Loucy (cell line): ENCODE data around the gene SLC12A1.

Experiments used
- H2AFZ ChIP-seq: fragments of 200-600 bp; sonication (generic); 2 replicates; pipeline ENCODE4 v1.6.0; 2016; ENCODE audit warnings: antibody characterized with exemption, mild to moderate bottlenecking, low read length, moderate library complexity
- H3F3A ChIP-seq: fragments of 200-600 bp; 2 replicates; pipeline ENCODE4 v1.6.0; 2016; ENCODE audit warnings: antibody characterized with exemption, low read depth, mild to moderate bottlenecking
- H3K27me3 ChIP-seq: fragments of 200-600 bp; sonication (generic); 2 replicates; pipeline ENCODE4 v1.6.1; 2014; ENCODE audit warnings: low read length, mild to moderate bottlenecking; ENCODE audit not compliant: insufficient read depth, poor library complexity, severe bottlenecking
- H3K36me3 ChIP-seq: fragments of 200-600 bp; sonication (generic); 2 replicates; pipeline ENCODE4 v1.6.1; 2016; ENCODE audit warnings: low read length; ENCODE audit not compliant: insufficient read depth
- H3K4me1 ChIP-seq: fragments of 200-600 bp; sonication (generic); 2 replicates; pipeline ENCODE4 v1.5.1; 2014; ENCODE audit warnings: low read length, mild to moderate bottlenecking; ENCODE audit not compliant: insufficient read depth, poor library complexity, severe bottlenecking
- H3K4me2 ChIP-seq: fragments of 200-600 bp; sonication (generic); 2 replicates; pipeline ENCODE4 v1.6.0; 2014; ENCODE audit warnings: antibody characterized with exemption, low read length, low read depth, mild to moderate bottlenecking; ENCODE audit not compliant: poor library complexity, severe bottlenecking
- H3K4me3 ChIP-seq: fragments of 200-600 bp; sonication (generic); 2 replicates; pipeline ENCODE4 v1.5.1; 2014; ENCODE audit warnings: low read length, mild to moderate bottlenecking, mixed read lengths; ENCODE audit not compliant: poor library complexity, severe bottlenecking
- H3K79me2 ChIP-seq: fragments of 200-600 bp; sonication (generic); 2 replicates; pipeline ENCODE4 v1.6.1; 2014; ENCODE audit warnings: low read length; ENCODE audit not compliant: insufficient read depth
- H3K9ac ChIP-seq: fragments of 200-600 bp; sonication (generic); 2 replicates; pipeline ENCODE4 v1.6.0; 2014; ENCODE audit warnings: mild to moderate bottlenecking, low read depth, low read length, moderate library complexity; ENCODE audit not compliant: poor library complexity, severe bottlenecking
- H3K9me2 ChIP-seq: fragments of 200-600 bp; sonication (generic); replicated peaks from 2 replicates; pipeline ENCODE4 v1.6.1; 2016; ENCODE audit warnings: low read depth, low read length, mixed read lengths
- H3K9me3 ChIP-seq: fragments of 200-600 bp; sonication (generic); 2 replicates; pipeline ENCODE4 v1.6.1; 2014; ENCODE audit warnings: mild to moderate bottlenecking, antibody characterized with exemption, low read length, low read depth; ENCODE audit not compliant: insufficient read depth
- H4K20me1 ChIP-seq: fragments of 200-600 bp; sonication (generic); 2 replicates; pipeline ENCODE4 v1.6.0; 2014; ENCODE audit warnings: antibody characterized with exemption, low read length, mild to moderate bottlenecking; ENCODE audit not compliant: insufficient read depth, poor library complexity, severe bottlenecking
- EZH2phosphoT487 ChIP-seq: fragments of 200-600 bp; IDR thresholded peaks from 2 replicates; pipeline ENCODE4 v1.6.1; 2018; ENCODE audit warnings: antibody characterized with exemption, mild to moderate bottlenecking, moderate library complexity, borderline replicate concordance
- TF ChIP-seq, protein P1 (sequence below): fragments of 200-600 bp; sonication (generic); conservative IDR thresholded peaks from 2 replicates; pipeline ENCODE4 v1.5.1; 2014; ENCODE audit warnings: mild to moderate bottlenecking, antibody characterized with exemption, low read length

The SLC12A1 gene

DNA sequence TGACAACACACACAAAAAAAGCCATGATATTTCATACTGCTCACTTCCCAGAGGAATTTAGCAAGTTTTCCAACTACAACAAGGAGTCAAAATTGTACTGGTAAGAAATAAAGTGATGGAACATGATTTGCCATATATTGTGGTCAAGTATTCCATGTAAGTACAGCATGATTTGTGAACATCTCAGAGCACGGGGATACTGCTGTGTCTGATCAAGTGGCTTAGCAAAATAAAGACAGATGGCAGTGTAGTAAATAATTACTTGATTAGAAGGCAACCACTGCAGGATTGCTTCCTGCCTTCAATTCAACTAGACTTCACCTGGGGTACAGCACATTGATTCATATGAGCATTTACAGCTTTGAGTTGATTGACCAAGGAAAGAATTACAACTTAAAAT, 73.5 kb downstream of the SLC12A1 start:
- Histone ChIP-seq H3K9ac (no peak overlapping the region), H3K79me2 (no peaks in the 10 kb centered on the region), H3K9me2 (no peaks in the 10 kb centered on the region), H3K27me3 (peaks cover 16% of the 10 kb centered on the region), H3K36me3 (no peaks in the 10 kb centered on the region), H2AFZ (no peak overlapping the region), H3K4me1 (no peaks in the 10 kb centered on the region), H3F3A (no peaks in the 10 kb centered on the region), H3K4me2 (no peak overlapping the region), H4K20me1 (no peaks in the 10 kb centered on the region), H3K4me3 (no peak overlapping the region), H3K9me3 (no peaks in the 10 kb centered on the region)
- no peak for TF ChIP-seq EZH2phosphoT487
- TF ChIP-seq, protein P1, sequence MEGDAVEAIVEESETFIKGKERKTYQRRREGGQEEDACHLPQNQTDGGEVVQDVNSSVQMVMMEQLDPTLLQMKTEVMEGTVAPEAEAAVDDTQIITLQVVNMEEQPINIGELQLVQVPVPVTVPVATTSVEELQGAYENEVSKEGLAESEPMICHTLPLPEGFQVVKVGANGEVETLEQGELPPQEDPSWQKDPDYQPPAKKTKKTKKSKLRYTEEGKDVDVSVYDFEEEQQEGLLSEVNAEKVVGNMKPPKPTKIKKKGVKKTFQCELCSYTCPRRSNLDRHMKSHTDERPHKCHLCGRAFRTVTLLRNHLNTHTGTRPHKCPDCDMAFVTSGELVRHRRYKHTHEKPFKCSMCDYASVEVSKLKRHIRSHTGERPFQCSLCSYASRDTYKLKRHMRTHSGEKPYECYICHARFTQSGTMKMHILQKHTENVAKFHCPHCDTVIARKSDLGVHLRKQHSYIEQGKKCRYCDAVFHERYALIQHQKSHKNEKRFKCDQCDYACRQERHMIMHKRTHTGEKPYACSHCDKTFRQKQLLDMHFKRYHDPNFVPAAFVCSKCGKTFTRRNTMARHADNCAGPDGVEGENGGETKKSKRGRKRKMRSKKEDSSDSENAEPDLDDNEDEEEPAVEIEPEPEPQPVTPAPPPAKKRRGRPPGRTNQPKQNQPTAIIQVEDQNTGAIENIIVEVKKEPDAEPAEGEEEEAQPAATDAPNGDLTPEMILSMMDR: no peak

DNA sequence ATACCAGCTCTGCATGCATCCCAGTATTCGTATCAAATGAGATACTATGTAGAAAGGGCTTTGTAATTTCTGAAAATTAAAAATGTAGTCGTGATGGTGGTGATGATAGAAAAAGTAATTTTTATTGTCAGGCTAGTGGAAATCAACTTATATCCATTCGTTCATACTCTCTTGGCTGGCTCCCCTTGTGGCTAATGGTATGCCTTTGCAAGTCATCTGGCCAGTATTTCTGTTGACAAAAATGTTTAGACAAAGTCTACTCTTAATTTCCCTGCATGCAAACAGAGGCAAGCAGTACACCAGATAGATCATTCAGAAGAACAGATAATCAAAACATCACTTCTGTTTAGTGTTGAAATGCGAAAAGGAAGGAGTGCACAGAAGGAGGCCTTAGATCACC, 75.6 kb downstream of the SLC12A1 start:
- H4K20me1 ChIP-seq: no peaks in the 10 kb centered on the region

DNA sequence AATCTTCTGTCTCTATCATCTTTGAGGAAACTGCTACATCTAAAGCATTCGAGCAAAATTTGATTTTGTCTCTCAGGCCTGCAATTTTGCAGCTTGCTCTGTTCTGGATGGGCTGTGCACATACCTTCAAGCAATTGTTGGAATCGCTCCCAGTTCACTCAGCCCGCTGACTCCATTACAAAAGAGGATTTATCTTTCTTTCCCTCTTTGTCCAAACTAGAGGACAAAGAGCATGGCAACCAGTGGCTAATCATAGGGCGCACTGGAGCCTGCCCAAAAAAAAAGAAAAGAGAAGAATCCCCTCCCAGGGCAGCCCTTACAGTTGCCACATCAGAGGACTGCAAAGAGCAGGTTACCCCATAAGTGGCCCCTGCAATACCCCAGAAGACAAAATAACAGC, 76.1 kb downstream of the SLC12A1 start:
- Histone ChIP-seq H3K36me3 (no peaks in the 10 kb centered on the region), H2AFZ (no peak overlapping the region), H3F3A (no peaks in the 10 kb centered on the region), H3K4me2 (no peak overlapping the region), H3K4me1 (peaks cover 2% of the 10 kb centered on the region), H3K4me3 (no peak overlapping the region), H4K20me1 (no peaks in the 10 kb centered on the region), H3K9me2 (no peaks in the 10 kb centered on the region), H3K9me3 (no peaks in the 10 kb centered on the region), H3K79me2 (no peaks in the 10 kb centered on the region), H3K27me3 (peaks cover 4% of the 10 kb centered on the region), H3K9ac (no peak overlapping the region)
- no peak for TF ChIP-seq EZH2phosphoT487
- TF ChIP-seq, protein P1: no peak

More for the DNA sequence above, 75.6 kb downstream of the SLC12A1 start:
- Histone ChIP-seq H3K79me2 (no peaks in the 10 kb centered on the region), H3K4me3 (no peak overlapping the region), H3K9me3 (no peaks in the 10 kb centered on the region), H3K9ac (no peak overlapping the region), H3K4me2 (no peak overlapping the region), H3F3A (no peaks in the 10 kb centered on the region), H3K27me3 (peaks cover 4% of the 10 kb centered on the region), H3K9me2 (no peaks in the 10 kb centered on the region), H3K4me1 (peaks cover 2% of the 10 kb centered on the region), H3K36me3 (no peaks in the 10 kb centered on the region), H2AFZ (no peak overlapping the region)
- no peak for TF ChIP-seq EZH2phosphoT487
- TF ChIP-seq, protein P1: no peak; the same call in 1 of the 2 replicates
